HFFc6 (cell line): ENCODE measurements around the gene IMMP2L. TPM values are rescaled to one million over a fixed set of nuclear protein-coding genes. Genes with fewer than 3 reads are reported as not detected.

Experiments
- DNase-seq: peaks from one replicate; pipeline ENCODE4 v3.0.0-alpha.2; 2018
- H3K27ac Mint-ChIP-seq: 2 replicates; pipeline ENCODE4 v1.8.0; 2020; ENCODE audit warnings: mild to moderate bottlenecking, mixed read lengths
- H3K27me3 Mint-ChIP-seq: 2 replicates; pipeline ENCODE4 v1.8.0; 2021; ENCODE audit warnings: mild to moderate bottlenecking, moderate library complexity, mixed read lengths; ENCODE audit not compliant: insufficient read depth
- H3K36me3 Mint-ChIP-seq: 2 replicates; pipeline ENCODE4 v1.8.0; 2021; ENCODE audit warnings: low read depth, mixed read lengths
- H3K4me1 Mint-ChIP-seq: 2 replicates; pipeline ENCODE4 v1.8.0; 2020; ENCODE audit warnings: low read depth, mixed read lengths
- H3K4me3 Mint-ChIP-seq: 2 replicates; pipeline ENCODE4 v1.8.0; 2020; ENCODE audit warnings: mild to moderate bottlenecking, moderate library complexity, mixed read lengths
- H3K9me3 Mint-ChIP-seq: 2 replicates; pipeline ENCODE4 v1.8.0; 2020; ENCODE audit warnings: mild to moderate bottlenecking, mixed read lengths
- CTCF ChIP-seq: fragments of 200-600 bp; sonication (generic); IDR thresholded peaks from 2 replicates; pipeline ENCODE4 v1.5.0; 2021; ENCODE audit warnings: antibody characterized with exemption, mild to moderate bottlenecking
- total RNA-seq, 6 experiments: library from RNA; stranded (reverse); fragmentation: NEBNext Ultra II Directional; extraction: Animal tissue kit (Norgen Biotek cat#: 25700); gene quantifications; 2 replicates in 1 of 6; 3 replicates in 5 of 6; pipeline ENCODE4 v1.2.3, GENCODE V29; 2021

The IMMP2L gene
- total RNA-seq, 6 experiments from 2014 or later = 7.2 to 13.6 (median 10.1) TPM

- H3K27me3 Mint-ChIP-seq = no peaks in the 10 kb centered on the region
- no peak overlapping the region for H3K27ac Mint-ChIP-seq
- H3K9me3 Mint-ChIP-seq = no peaks in the 10 kb centered on the region
- peaks cover 37% of the 10 kb centered on the region for H3K4me1 Mint-ChIP-seq
- H3K4me3 Mint-ChIP-seq = no peak overlapping the region
- DNase-seq = no peak
- TF ChIP-seq CTCF = no peak
- no peaks in the 10 kb centered on the region for H3K36me3 Mint-ChIP-seq
These were observed 686.9 kb downstream of the IMMP2L start for GRCh38 chr7:110875346-110875745.

GRCh38 chr7:110871856-110872255 lies 690.4 kb downstream of the IMMP2L start:
- DNase-seq = no peak
- Mint-ChIP-seq H3K27me3 (no peaks in the 10 kb centered on the region), H3K4me1 (peaks cover 21% of the 10 kb centered on the region), H3K36me3 (peaks cover 4% of the 10 kb centered on the region), H3K27ac (no peak overlapping the region), H3K9me3 (no peaks in the 10 kb centered on the region), H3K4me3 (no peak overlapping the region)
- TF ChIP-seq CTCF = no peak

DNA sequence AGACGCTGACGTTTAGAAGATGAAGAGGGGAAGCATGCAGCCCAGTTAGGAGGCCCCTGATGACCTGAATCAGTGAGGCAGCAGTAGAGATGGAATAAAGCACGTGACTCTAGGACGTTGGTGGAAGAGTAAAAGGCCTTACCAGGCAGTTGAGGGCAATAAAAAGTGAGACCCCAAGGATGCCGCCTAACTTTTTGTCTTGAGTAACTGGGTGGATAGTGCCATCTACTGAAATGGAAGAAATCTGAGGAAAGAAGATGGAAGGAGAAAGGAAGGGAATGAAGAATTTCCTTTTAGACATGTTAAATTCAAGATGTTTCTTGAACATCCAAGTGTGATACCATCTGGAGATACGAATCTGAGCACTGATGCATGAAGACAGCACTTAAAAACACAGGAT lies 691.4 kb downstream of the IMMP2L start:
- TF ChIP-seq CTCF = peak; percentile 17; the same call in 1 of the 2 replicates
- 0 out of 2 replicates have a peak, but pooled peaks cover 3% of the 10 kb centered on the region for H3K9me3 Mint-ChIP-seq
- H3K27me3 Mint-ChIP-seq = no peaks in the 10 kb centered on the region
- no peak overlapping the region for H3K4me3 Mint-ChIP-seq
- peaks cover 12% of the 10 kb centered on the region for H3K36me3 Mint-ChIP-seq
- DNase-seq = no peak
- H3K4me1 Mint-ChIP-seq = peaks cover 18% of the 10 kb centered on the region
- no peak overlapping the region for H3K27ac Mint-ChIP-seq

- H3K9me3 Mint-ChIP-seq = 0 out of 2 replicates have a peak, but pooled peaks cover 4% of the 10 kb centered on the region
- TF ChIP-seq CTCF = no peak
- DNase-seq = peak; percentile 23
- H3K36me3 Mint-ChIP-seq = peaks cover 14% of the 10 kb centered on the region
- peaks cover 7% of the 10 kb centered on the region; the same call in 1 of the 2 replicates for H3K4me1 Mint-ChIP-seq
- H3K4me3 Mint-ChIP-seq = no peak overlapping the region
- H3K27ac Mint-ChIP-seq = no peak overlapping the region
- no peaks in the 10 kb centered on the region for H3K27me3 Mint-ChIP-seq
These were observed 693.8 kb downstream of the IMMP2L start for GRCh38 chr7:110868458-110868857.

- TF ChIP-seq CTCF = no peak
- Mint-ChIP-seq H3K27me3 (no peaks in the 10 kb centered on the region), H3K36me3 (peaks cover 14% of the 10 kb centered on the region), H3K4me1 (peaks cover 7% of the 10 kb centered on the region; the same call in 1 of the 2 replicates), H3K27ac (peak overlapping the region; percentile 30; the same call in 1 of the 2 replicates), H3K4me3 (no peak overlapping the region), H3K9me3 (0 out of 2 replicates have a peak, but pooled peaks cover 4% of the 10 kb centered on the region)
- DNase-seq = no peak
These were observed 694.5 kb downstream of the IMMP2L start for GRCh38 chr7:110867771-110868170.

DNA sequence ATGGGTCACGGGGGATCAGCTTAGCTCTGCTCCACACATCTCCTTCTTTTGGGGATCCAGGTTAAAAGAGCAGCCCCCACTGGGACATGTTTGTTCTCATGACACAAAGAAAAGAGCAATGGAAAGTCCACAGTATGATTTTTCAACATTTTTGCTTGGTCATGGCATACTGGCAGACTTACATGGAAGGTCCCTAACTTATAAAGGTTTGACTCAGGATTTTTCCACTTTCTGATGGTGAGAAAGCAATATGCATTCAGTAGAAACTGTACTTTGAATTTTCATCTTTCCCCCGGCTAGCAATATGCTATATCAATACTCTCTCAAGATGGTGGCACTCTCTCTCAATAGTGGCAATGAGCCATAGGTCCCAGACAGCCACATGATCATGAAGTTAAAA lies 699.0 kb downstream of the IMMP2L start:
- Mint-ChIP-seq H3K9me3 (0 out of 2 replicates have a peak, but pooled peaks cover 4% of the 10 kb centered on the region), H3K4me1 (peaks cover 25% of the 10 kb centered on the region), H3K4me3 (no peak overlapping the region), H3K36me3 (peaks cover 14% of the 10 kb centered on the region), H3K27ac (no peak overlapping the region), H3K27me3 (no peaks in the 10 kb centered on the region)
- no peak for DNase-seq
- no peak for TF ChIP-seq CTCF
